ENCODE data around the gene PKHD1.

PKHD1 gene

DNA sequence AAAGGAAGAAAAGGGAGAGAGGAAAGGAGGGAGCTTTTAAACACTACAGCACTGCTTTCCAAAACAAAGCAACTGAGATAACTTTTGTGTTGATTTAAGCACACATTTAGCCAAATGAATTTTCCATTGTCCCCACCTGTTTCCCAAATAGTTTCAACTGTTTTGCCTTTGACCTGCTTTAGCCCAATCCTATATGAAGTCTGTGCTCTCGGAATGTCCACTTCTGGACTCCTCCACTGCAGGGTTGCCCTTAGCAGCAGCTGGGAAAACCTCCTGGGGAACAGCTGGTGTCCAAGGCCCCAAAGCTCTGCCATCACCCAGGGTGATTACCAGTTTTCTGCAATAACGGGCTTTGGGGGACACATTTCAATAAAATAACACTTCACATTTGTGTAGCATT is 44.9 kb upstream of the PKHD1 start:
- Histone ChIP-seq H3K4me1 (ENCODE audit: insufficient read depth, low read length, severe bottlenecking) (no peaks in the 10 kb centered on the region), H3K36me3 (ENCODE audit: insufficient read depth, low read length) (no peaks in the 10 kb centered on the region), H3K27me3 (ENCODE audit: insufficient read depth, low read length) (no peaks in the 10 kb centered on the region), H3K9me2 (ENCODE audit: low read depth, low read length) (no peaks in the 10 kb centered on the region), H3F3A (ENCODE audit: insufficient read depth, low read length) (no peaks in the 10 kb centered on the region), H3K4me3 (ENCODE audit: low read depth, low read length, poor library complexity, severe bottlenecking) (no peak overlapping the region), H4K20me1 (ENCODE audit: insufficient read depth, low read length) (no peaks in the 10 kb centered on the region), H2AFZ (ENCODE audit: low read length) (no peak overlapping the region), H3K9ac (ENCODE audit: low read length) (no peak overlapping the region), H3K79me2 (ENCODE audit: insufficient read depth, low read length) (no peaks in the 10 kb centered on the region), H3K9me3 (ENCODE audit: low read length) (no peaks in the 10 kb centered on the region), H3K27ac (ENCODE audit: low read depth, low read length, poor library complexity, severe bottlenecking) (no peak overlapping the region), H3K4me2 (ENCODE audit: low read length) (no peak overlapping the region)
- TF ChIP-seq, protein P1, sequence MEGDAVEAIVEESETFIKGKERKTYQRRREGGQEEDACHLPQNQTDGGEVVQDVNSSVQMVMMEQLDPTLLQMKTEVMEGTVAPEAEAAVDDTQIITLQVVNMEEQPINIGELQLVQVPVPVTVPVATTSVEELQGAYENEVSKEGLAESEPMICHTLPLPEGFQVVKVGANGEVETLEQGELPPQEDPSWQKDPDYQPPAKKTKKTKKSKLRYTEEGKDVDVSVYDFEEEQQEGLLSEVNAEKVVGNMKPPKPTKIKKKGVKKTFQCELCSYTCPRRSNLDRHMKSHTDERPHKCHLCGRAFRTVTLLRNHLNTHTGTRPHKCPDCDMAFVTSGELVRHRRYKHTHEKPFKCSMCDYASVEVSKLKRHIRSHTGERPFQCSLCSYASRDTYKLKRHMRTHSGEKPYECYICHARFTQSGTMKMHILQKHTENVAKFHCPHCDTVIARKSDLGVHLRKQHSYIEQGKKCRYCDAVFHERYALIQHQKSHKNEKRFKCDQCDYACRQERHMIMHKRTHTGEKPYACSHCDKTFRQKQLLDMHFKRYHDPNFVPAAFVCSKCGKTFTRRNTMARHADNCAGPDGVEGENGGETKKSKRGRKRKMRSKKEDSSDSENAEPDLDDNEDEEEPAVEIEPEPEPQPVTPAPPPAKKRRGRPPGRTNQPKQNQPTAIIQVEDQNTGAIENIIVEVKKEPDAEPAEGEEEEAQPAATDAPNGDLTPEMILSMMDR (IDR thresholded peaks at IDR 0.05; ENCODE audit: low read length) = no peak
- no peak for TF ChIP-seq EZH2 (IDR thresholded peaks at IDR 0.05; ENCODE audit: borderline replicate concordance, low read length)

DNA sequence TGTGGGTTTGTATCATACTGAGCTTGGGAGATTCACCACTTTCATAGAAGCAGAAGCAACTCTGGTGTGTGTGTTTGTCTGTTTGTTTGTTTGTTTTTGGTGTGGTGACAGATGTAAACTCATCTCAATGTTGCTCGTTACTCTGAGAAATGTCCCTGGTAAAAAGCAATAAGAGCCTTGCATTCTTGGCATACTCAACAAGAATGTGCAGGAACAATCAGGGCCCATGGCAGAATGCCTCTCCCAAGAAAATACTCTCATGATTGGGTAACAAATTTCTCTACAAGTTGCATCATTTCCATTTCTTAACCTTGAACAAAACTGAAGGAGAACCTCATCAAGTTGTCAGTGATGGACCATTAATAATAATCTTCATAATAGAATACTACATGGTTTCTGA is 43.0 kb upstream of the PKHD1 start:
- Histone ChIP-seq H3K9ac (ENCODE audit: low read length) (no peak overlapping the region), H3K79me2 (ENCODE audit: insufficient read depth, low read length) (no peaks in the 10 kb centered on the region), H3K36me3 (ENCODE audit: insufficient read depth, low read length) (no peaks in the 10 kb centered on the region), H4K20me1 (ENCODE audit: insufficient read depth, low read length) (no peaks in the 10 kb centered on the region), H3K9me3 (ENCODE audit: low read length) (no peaks in the 10 kb centered on the region), H2AFZ (ENCODE audit: low read length) (no peak overlapping the region), H3K27ac (ENCODE audit: low read depth, low read length, poor library complexity, severe bottlenecking) (no peak overlapping the region), H3K4me1 (ENCODE audit: insufficient read depth, low read length, severe bottlenecking) (no peaks in the 10 kb centered on the region), H3K4me3 (ENCODE audit: low read depth, low read length, poor library complexity, severe bottlenecking) (no peak overlapping the region), H3F3A (ENCODE audit: insufficient read depth, low read length) (no peaks in the 10 kb centered on the region), H3K27me3 (ENCODE audit: insufficient read depth, low read length) (no peaks in the 10 kb centered on the region), H3K9me2 (ENCODE audit: low read depth, low read length) (no peaks in the 10 kb centered on the region), H3K4me2 (ENCODE audit: low read length) (no peak overlapping the region)
- TF ChIP-seq EZH2 (IDR thresholded peaks at IDR 0.05; ENCODE audit: borderline replicate concordance, low read length) = no peak
- TF ChIP-seq, protein P1 (IDR thresholded peaks at IDR 0.05; ENCODE audit: low read length) = no peak

DNA sequence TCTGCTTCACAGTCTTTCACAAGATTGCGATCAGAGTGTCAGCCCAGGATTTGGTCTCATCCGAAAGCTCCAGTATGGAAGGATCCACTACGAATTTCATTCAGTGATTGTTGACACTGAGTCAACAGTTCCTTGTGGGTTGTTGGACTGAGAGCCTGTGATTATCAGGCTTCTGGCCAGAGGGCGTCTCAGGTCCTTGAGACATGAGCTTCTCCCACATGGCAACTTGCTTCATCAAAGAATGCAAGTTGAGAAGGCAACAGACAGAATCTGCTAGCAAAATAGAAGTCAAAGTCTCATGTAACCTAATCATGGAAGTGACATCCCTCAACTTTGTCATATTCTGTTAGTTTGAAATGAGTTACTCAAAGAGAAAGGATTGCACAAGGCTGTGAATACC is 40.5 kb upstream of the PKHD1 start:
- Histone ChIP-seq H3K9ac (ENCODE audit: low read length) (no peak overlapping the region), H4K20me1 (ENCODE audit: insufficient read depth, low read length) (no peaks in the 10 kb centered on the region), H3K27me3 (ENCODE audit: insufficient read depth, low read length) (no peaks in the 10 kb centered on the region), H3K27ac (ENCODE audit: low read depth, low read length, poor library complexity, severe bottlenecking) (no peak overlapping the region), H3K4me1 (ENCODE audit: insufficient read depth, low read length, severe bottlenecking) (no peaks in the 10 kb centered on the region), H3K79me2 (ENCODE audit: insufficient read depth, low read length) (no peaks in the 10 kb centered on the region), H3K4me2 (ENCODE audit: low read length) (no peak overlapping the region), H3K9me2 (ENCODE audit: low read depth, low read length) (no peaks in the 10 kb centered on the region), H3K4me3 (ENCODE audit: low read depth, low read length, poor library complexity, severe bottlenecking) (no peak overlapping the region), H3K36me3 (ENCODE audit: insufficient read depth, low read length) (no peaks in the 10 kb centered on the region), H3F3A (ENCODE audit: insufficient read depth, low read length) (no peaks in the 10 kb centered on the region), H2AFZ (ENCODE audit: low read length) (no peak overlapping the region), H3K9me3 (ENCODE audit: low read length) (no peaks in the 10 kb centered on the region)
- no peak for TF ChIP-seq EZH2 (IDR thresholded peaks at IDR 0.05; ENCODE audit: borderline replicate concordance, low read length)
- TF ChIP-seq, protein P1 (IDR thresholded peaks at IDR 0.05; ENCODE audit: low read length) = no peak

Data from OCI-LY1 (cell line).